Colonic mucosa (tissue), 4 donors: ENCODE data around the gene DLGAP1. TPM values are rescaled to one million over a fixed set of nuclear protein-coding genes. Genes with fewer than 3 reads are reported as not detected.

ENCODE experiments used
- DNase-seq: peaks from one replicate; pipeline ENCODE4 v3.0.0-alpha.2; 2020
- H3K27ac ChIP-seq: fragments of 200-600 bp; one replicate; pipeline ENCODE4 v1.8.0; 2021
- H3K27me3 ChIP-seq: fragments of 200-600 bp; one replicate; pipeline ENCODE4 v1.8.0; 2021
- H3K36me3 ChIP-seq: fragments of 200-600 bp; one replicate; pipeline ENCODE4 v1.8.0; 2021
- H3K4me1 ChIP-seq: fragments of 200-600 bp; one replicate; pipeline ENCODE4 v1.8.0; 2021; ENCODE audit warnings: mild to moderate bottlenecking
- H3K4me3 ChIP-seq: fragments of 200-600 bp; one replicate; pipeline ENCODE4 v1.8.0; 2021
- H3K9ac ChIP-seq, 2 donors: one replicate each; pipeline ENCODE4 v1.7.0; 2013; ENCODE audit warnings: control low read depth in 2 of 2, low read depth in 2 of 2, low read length in 2 of 2
- H3K9me3 ChIP-seq: fragments of 200-600 bp; one replicate; pipeline ENCODE4 v1.8.0; 2021
- intact Hi-C: fragments of 100-400 bp; cut with DNase I; formaldehyde crosslinking; loops from one replicate; pipeline ENCODE4 v1.14.1; 2022
- total RNA-seq, 2 donors: library from RNA; stranded (reverse); fragmentation: NEBNext Ultra II Directional in 1 of 2; extraction: Animal tissue kit (Norgen Biotek cat#: 25700) in 1 of 2; gene quantifications; one replicate each; pipeline ENCODE4 v1.2.1, GENCODE V29; 2021
- TF ChIP-seq, protein P1 (sequence below): fragments of 200-600 bp; IDR thresholded peaks from one replicate; pipeline ENCODE4 v1.8.0; 2022; ENCODE audit warnings: antibody characterized with exemption, mild to moderate bottlenecking
- donor health status: healthy.
- donor health status: DM: no; HTN: no; CAD: no.
- donor health status: DM: no; HTN: no; CAD: no.

Gene DLGAP1
- total RNA-seq, 2 donors from 2014 or later, result 0.25 to 0.50 TPM

DNA sequence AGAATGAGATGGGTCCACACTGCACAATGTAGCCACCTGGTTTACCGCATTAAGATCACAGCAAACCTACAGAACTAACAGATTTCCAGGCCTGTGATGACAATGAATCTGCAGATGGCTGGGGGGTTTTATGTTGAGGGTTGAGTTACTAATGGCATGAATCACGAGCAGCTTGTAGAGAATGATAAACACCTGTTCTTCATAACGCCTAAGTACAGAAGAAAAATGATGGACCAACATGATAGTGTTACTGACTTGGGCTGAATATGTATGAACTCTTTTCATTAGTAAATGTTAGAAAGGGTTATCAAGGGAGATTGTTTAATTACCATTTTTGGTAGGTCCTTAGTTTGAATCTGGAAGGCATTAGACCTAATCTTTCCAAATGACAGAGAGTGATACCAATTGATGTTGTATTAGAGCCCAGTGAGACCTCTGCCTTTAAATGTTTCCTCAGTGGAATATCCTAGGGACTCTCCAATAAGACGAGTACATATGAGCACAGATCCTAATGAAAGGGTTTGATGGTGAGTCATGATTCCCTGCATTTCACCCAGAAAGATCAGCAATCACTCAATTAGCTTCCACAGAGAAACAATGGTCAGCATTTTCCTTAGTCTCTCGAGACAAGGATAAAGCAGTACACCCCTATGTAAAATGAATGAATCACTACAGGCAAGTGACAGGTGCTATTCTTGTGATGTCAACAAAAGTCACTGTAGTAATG is 243.8 kb downstream of the DLGAP1 start:
- TF ChIP-seq, protein P1, sequence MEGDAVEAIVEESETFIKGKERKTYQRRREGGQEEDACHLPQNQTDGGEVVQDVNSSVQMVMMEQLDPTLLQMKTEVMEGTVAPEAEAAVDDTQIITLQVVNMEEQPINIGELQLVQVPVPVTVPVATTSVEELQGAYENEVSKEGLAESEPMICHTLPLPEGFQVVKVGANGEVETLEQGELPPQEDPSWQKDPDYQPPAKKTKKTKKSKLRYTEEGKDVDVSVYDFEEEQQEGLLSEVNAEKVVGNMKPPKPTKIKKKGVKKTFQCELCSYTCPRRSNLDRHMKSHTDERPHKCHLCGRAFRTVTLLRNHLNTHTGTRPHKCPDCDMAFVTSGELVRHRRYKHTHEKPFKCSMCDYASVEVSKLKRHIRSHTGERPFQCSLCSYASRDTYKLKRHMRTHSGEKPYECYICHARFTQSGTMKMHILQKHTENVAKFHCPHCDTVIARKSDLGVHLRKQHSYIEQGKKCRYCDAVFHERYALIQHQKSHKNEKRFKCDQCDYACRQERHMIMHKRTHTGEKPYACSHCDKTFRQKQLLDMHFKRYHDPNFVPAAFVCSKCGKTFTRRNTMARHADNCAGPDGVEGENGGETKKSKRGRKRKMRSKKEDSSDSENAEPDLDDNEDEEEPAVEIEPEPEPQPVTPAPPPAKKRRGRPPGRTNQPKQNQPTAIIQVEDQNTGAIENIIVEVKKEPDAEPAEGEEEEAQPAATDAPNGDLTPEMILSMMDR, result no peak
- DNase-seq, result no peak

DNA sequence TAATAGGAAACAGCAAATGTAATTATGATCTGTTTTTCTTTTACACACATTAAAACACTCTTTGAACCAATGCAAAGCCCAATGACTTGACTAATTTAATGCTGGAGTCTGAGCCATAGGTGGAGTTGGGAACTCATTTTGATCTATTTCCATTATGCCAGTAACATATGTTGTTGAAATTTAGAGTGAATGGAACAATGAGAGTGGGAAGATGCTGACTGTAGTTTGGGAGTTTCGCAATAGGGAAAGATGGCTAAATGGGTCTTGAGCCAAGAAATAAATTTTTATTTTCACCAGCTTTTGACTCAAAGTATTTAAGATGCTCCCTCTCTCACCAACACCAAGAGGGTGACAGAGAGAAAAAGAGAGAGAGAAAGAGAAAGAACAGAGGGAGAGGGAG is 246.7 kb downstream of the DLGAP1 start:
- intact Hi-C loops, result no loop called here
- Histone ChIP-seq H3K27ac (no peak overlapping the region), H3K9ac (no peak overlapping the region), H3K36me3 (no peaks in the 10 kb centered on the region), H3K4me3 (no peak overlapping the region), H3K27me3 (no peaks in the 10 kb centered on the region), H3K4me1 (no peaks in the 10 kb centered on the region), H3K9me3 (no peaks in the 10 kb centered on the region)
- TF ChIP-seq, protein P1, result no peak
- DNase-seq, result no peak

More for the DNA sequence above, 243.8 kb downstream of the DLGAP1 start:
- Histone ChIP-seq H3K9me3 (no peaks in the 10 kb centered on the region), H3K27me3 (no peaks in the 10 kb centered on the region), H3K9ac (no peak overlapping the region), H3K27ac (no peak overlapping the region), H3K4me1 (no peaks in the 10 kb centered on the region), H3K36me3 (no peaks in the 10 kb centered on the region), H3K4me3 (no peak overlapping the region)
- intact Hi-C loops, result no loop called here

DNA sequence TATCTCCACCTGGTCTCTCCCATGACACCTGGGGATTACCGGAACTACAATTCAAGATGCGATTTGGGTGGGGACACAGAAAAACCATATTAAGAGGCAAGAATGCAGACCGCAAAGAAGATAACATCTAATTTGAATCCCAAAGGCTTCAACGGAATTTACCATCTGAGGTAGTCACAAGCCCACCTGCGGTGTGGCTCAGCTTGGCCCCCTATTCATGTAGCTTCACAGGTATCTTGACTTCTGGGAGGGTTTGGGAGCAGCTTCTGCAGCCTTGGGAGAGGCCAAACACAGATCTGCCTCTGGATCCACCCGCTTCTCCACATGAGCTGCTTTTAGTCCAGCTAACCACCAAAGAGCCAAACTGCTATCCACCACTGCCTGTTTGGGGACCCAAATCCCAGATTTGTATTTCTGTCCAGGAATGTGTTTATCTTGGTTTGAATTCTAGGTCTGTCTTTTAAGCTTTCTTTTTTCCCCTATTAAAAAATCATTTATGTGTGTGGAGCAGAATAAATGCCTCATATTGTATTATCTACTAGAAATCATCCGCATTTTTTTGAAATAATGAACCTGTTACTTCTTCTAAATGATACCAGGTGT is 247.6 kb downstream of the DLGAP1 start:
- no peaks in the 10 kb centered on the region for H3K4me1 ChIP-seq
- no peaks in the 10 kb centered on the region for H3K27me3 ChIP-seq
- no peaks in the 10 kb centered on the region for H3K9me3 ChIP-seq
- TF ChIP-seq, protein P1, result no peak
- H3K9ac ChIP-seq, result no peak overlapping the region
- intact Hi-C loops, result no loop called here
- no peak for DNase-seq
- no peak overlapping the region for H3K4me3 ChIP-seq
- no peak overlapping the region for H3K27ac ChIP-seq
- H3K36me3 ChIP-seq, result no peaks in the 10 kb centered on the region

DNA sequence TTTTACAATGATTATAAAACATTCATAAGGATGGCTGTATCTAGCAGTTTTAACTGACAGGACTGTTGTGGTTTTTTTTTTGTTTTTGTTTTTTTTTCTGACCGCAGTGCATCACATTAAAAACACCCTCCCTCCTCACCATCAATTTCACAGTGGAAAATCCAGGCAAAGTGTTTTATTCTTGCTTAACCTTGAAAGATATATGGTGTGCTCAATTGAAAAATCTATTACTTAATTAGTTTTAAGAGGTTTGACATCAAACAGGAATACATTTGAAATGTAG is 250.7 kb downstream of the DLGAP1 start:
- Histone ChIP-seq H3K9ac (no peak overlapping the region), H3K36me3 (no peaks in the 10 kb centered on the region), H3K27me3 (no peaks in the 10 kb centered on the region), H3K4me1 (no peaks in the 10 kb centered on the region), H3K9me3 (no peaks in the 10 kb centered on the region), H3K27ac (no peak overlapping the region), H3K4me3 (no peak overlapping the region)
- intact Hi-C loops, result no loop called here
- TF ChIP-seq, protein P1, result no peak
- DNase-seq, result no peak

DNA sequence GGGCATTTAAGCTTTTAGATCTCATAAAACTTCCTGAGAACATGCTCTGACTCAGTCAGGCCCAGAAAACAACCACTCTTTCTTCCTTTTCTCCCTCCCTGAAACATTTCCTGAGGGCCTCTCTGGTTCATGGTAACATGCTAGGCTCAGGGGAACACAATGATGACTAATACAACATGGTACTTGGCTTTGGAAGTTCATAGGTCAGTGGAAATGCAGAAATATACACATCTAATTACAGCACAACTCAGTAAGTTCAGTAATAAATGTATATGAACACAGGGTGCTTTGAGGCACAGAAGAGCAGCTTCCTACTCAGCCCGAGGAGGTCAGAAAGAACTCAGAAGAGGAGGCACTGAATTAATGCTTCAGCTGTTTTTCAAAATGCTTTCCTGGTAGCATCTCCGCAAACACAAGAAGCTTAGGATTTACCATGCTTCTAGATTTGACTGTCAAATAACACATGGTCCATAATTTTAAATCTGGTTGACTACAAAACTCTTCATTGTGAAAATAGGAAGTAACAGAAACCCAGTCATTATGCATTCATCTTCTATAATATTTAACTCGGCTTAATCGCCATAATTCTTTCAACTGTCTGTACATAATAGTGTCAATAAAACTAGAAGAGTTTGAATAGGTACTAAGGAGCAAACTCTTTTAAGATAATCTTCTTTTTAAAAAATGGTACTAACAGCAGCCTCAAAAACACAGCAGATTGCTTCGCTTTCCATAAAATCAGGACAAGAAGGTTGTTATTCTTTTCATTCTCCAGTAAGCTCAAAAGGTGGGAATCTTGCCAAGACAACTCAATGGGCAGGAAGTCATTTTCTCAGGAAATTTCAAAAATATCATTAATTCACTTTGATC is 251.3 kb downstream of the DLGAP1 start:
- no peaks in the 10 kb centered on the region for H3K27me3 ChIP-seq
- no peaks in the 10 kb centered on the region for H3K9me3 ChIP-seq
- H3K27ac ChIP-seq, result no peak overlapping the region
- no peaks in the 10 kb centered on the region for H3K4me1 ChIP-seq
- DNase-seq, result no peak
- no peaks in the 10 kb centered on the region for H3K36me3 ChIP-seq
- H3K4me3 ChIP-seq, result no peak overlapping the region
- TF ChIP-seq, protein P1, result no peak
- intact Hi-C loops, result no loop called here
- no peak overlapping the region for H3K9ac ChIP-seq
